Measurements from ENCODE around the gene GPX8. TPM values are rescaled to one million over a fixed set of nuclear protein-coding genes. Genes with fewer than 3 reads are reported as not detected.

The GPX8 gene
- total RNA-seq, 1 experiment from 2014 or later, result 0.94 TPM

GRCh38 chr5:55172051-55172899 is 12.3 kb downstream of the GPX8 start:
- DNase-seq (ENCODE audit: low spot score), result peak; percentile 97

GRCh38 chr5:55172937-55173686 is 13.1 kb downstream of the GPX8 start, which contains the start of gene CDC20B:
Gene CDC20B, minus strand, starts transcription at chr5:55173177. Its CDS starts 177 bp downstream, at chr5:55173000.
- peak; percentile 66 for DNase-seq (ENCODE audit: low spot score)

GRCh38 chr5:55173687-55174230 is 13.8 kb downstream of the GPX8 start:
- peak; percentile 18 for DNase-seq (ENCODE audit: low spot score)

GRCh38 chr5:55175781-55176175 is 15.8 kb downstream of the GPX8 start:
- peak; percentile 7 for DNase-seq (ENCODE audit: low spot score)

GRCh38 chr5:55176176-55176818 is 16.3 kb downstream of the GPX8 start:
- DNase-seq (ENCODE audit: low spot score), result peak; percentile 79

- no peak for DNase-seq (ENCODE audit: low spot score)
Measured at GRCh38 chr5:55177078-55177477, 17.1 kb downstream of the GPX8 start.

- no peak for DNase-seq (ENCODE audit: low spot score)
Measured at GRCh38 chr5:55180016-55180415, 20.0 kb downstream of the GPX8 start.

- DNase-seq (ENCODE audit: low spot score), result peak; percentile 80
Measured at GRCh38 chr5:55187370-55187769, 27.4 kb downstream of the GPX8 start.

- no peak for DNase-seq (ENCODE audit: low spot score)
Measured at GRCh38 chr5:55188656-55189540, 28.9 kb downstream of the GPX8 start.

GRCh38 chr5:55191165-55191564 is 31.2 kb downstream of the GPX8 start:
- no peak for DNase-seq (ENCODE audit: low spot score)

- no peak for DNase-seq (ENCODE audit: low spot score)
Measured at GRCh38 chr5:55205001-55205400, 45.0 kb downstream of the GPX8 start.

- no peak for DNase-seq (ENCODE audit: low spot score)
Measured at GRCh38 chr5:55211184-55211874, 51.4 kb downstream of the GPX8 start.

Small RNAs within 50 kb of the gene (small RNA-seq; reads per million reads assigned to genes)
- gene MIR449A, result not detected
- not detected for gene MIR449B
- gene MIR449C, result not detected

Other genes starting within 250 kb of the GPX8 start
- gene ESM1, start 174.6 kb upstream of the GPX8 start, total RNA-seq (2014; rRNA removed; shearing (Covaris generic)), result not detected in 2 replicates
- not detected in 2 replicates for gene GZMK, start 135.9 kb upstream of the GPX8 start, total RNA-seq (2014; rRNA removed; shearing (Covaris generic))
- not detected in 2 replicates for gene GZMA, start 57.5 kb upstream of the GPX8 start, total RNA-seq (2014; rRNA removed; shearing (Covaris generic))
- not detected in 2 replicates for gene CDC20B, start 13.0 kb downstream of the GPX8 start, total RNA-seq (2014; rRNA removed; shearing (Covaris generic))
- gene MCIDAS, start 67.1 kb downstream of the GPX8 start, total RNA-seq (2014; rRNA removed; shearing (Covaris generic)), result 4.1 and 4.4 TPM in 2 replicates
- gene CCNO, start 73.4 kb downstream of the GPX8 start, total RNA-seq (2014; rRNA removed; shearing (Covaris generic)), result 12.4 and 13.0 TPM in 2 replicates
- 7.3 and 8.1 TPM in 2 replicates for gene DHX29, start 147.5 kb downstream of the GPX8 start, total RNA-seq (2014; rRNA removed; shearing (Covaris generic))
- gene MTREX, start 147.8 kb downstream of the GPX8 start, total RNA-seq (2014; rRNA removed; shearing (Covaris generic)), result 23.2 and 24.0 TPM in 2 replicates

All from HT-29 (cell line).